HG02973 (cell line): Measurements from ENCODE around the gene CYP2A7.
"Not testable (repeated sequence)": the region's sequence is repeated elsewhere in the genome, so short reads cannot be mapped to it uniquely, and the experiment has no call there.

Experiments
- ATAC-seq: cut with Tn5 transposase; IDR thresholded peaks from one replicate; pipeline ENCODE4 v1.9.1; 2021; ENCODE audit warnings: moderate library complexity; ENCODE audit not compliant: unreplicated experiment

Gene CYP2A7

DNA sequence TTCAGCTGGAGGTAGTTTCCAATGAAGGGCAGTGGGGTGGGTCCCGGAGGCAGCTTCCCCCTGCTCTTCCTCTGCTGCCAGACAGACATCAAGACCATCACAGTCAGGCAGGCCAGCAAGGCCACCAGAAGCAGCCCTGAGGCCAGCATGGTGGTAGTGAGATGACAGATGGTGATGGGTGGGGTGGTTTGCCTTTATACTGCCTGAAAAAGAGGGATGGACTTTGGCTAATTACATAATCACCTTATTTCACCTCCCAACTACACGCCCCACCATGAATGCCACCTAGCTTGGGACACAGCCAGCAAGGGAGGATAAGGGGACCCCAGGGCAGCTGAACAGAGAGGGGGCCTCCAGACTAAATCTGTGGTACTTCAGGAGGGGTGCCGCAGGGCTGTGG lies at the start of gene CYP2A7:
TSS of gene CYP2A7 (minus strand) at position 170 of the 400 bp plus-strand sequence. CDS start at position 149, 21 bp downstream.
- not testable (repeated sequence) for ATAC-seq

DNA sequence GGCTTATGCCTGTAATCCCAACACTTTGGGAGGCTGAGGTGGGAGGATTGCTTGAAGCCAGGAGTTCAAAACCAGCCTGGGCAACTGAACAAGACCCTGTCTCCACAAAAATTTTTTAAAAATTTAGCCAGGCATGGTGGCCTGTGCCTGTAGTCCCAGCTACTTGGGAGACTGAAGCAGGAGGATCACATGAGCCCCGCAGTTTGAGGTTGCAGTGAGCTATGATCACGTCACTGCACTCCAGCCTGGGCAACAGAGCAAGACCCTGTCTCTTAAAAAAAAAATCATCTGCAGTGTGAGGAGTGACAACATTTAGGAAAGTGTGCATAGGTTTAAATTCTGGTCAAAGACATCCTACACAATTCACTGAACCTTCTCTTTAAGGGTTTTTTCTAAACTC lies 48.8 kb upstream of the CYP2A7 start:
- ATAC-seq: not testable (repeated sequence)

DNA sequence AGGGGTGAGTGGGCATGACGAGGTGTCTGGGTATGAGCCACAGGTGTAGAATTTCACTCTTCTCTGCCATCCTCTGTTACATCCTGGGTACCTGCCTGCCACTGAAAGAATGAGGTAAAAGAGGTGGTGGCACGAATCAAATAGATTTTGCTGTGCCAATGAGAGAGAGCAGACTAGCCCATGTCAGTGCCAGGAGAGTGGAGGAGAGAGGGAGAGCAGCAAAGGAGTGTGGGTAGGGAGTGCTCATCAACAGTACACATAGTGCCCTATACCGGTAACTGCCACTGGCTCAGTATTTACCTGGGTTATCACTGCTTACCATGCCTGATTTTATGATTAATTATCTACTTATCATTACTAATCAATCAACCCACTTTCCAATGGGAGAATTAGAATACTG lies 47.9 kb upstream of the CYP2A7 start:
- ATAC-seq: not testable (repeated sequence)

GRCh38 chr19:40928850-40929249 lies 46.8 kb upstream of the CYP2A7 start:
- no peak for ATAC-seq

- ATAC-seq: no peak
These were observed 45.5 kb upstream of the CYP2A7 start for GRCh38 chr19:40927567-40927966.

- not testable (repeated sequence) for ATAC-seq
These were observed 44.2 kb upstream of the CYP2A7 start for GRCh38 chr19:40926276-40926675.

GRCh38 chr19:40923934-40924391 lies 41.9 kb upstream of the CYP2A7 start:
- no peak for ATAC-seq

DNA sequence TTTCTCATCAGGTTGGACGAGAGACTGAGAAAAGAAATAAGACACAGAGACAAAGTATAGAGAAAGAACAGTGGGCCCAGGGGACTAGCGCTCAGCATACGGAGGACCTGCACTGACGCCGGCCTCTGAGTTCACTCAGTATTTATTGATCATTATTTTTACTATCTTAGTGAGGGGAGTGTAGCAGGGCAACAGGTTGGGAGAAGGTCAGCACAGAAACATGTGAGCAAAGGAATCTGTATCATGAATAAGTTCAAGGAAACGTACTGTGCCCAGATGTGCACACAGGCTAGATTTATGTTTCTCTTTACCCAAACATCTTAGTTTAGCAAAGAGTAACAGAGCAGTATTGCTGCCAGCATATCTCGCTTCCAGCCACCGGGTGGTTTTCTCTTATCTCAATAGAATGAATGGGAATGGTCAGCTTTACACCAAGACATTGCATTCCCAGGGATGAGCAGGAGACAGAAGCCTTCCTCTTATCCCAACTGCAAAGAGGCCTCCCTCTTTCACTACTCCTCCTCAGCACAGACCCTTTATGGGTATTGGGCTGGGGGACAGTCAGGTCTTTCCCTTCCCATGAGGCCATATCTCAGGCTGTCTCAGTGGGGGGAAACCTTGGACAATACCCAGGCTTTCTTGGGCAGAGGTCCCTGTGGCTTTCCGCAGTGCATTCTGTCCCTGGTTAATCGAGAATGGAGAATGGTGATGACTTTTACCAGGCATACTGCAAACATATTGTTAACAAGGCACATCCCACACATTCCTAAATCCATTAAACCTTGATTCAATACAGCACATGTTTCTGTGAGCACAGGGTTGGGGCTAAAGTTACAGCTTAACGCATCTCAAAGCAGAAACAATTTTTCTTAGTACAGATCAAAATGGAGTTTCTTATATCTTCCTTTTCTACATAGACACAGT lies 40.5 kb upstream of the CYP2A7 start:
- not testable (repeated sequence) for ATAC-seq

DNA sequence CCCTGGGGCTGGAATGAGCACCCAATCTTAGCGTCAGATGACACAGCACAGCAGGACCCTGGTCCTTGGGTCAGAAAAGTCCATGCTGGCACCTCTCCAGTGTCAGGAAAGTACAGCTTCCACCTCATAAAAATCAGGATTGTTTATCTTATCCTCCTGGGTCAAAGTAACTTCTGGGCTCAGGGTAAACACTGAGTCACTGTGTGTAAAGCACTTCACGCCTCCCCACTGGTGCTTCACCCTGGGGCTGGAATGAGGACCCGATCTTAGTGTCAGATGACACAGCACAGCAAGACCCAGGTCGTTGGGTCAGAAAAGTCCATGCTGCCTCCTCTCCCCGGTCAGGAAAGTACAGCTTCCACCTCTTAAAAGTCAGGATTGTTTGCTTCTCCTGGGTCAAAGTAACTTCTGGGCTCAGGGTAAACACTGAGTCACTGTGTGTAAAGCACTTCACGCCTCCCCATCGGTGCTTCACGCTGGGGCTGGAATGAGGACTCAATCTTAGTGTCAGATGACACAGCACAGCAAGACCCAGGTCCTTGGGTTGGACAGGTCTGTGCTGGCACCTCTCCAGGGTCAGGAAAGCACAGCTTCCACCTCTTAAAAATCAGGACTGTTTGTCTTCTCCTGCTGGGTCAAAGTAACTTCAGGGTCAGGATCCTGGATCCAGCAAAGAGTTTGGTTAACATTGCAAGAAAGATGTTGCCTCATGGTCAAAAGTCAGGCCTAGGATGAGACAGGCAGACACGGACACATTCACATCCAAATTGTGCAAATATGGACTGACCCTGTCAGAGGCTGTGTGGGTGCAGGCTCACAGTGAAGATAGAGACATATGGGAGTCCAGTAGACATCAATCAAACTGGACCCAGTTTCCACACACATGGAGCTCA lies 39.2 kb upstream of the CYP2A7 start:
- no peak for ATAC-seq

GRCh38 chr19:40920300-40921004 lies 38.4 kb upstream of the CYP2A7 start:
- ATAC-seq: no peak

DNA sequence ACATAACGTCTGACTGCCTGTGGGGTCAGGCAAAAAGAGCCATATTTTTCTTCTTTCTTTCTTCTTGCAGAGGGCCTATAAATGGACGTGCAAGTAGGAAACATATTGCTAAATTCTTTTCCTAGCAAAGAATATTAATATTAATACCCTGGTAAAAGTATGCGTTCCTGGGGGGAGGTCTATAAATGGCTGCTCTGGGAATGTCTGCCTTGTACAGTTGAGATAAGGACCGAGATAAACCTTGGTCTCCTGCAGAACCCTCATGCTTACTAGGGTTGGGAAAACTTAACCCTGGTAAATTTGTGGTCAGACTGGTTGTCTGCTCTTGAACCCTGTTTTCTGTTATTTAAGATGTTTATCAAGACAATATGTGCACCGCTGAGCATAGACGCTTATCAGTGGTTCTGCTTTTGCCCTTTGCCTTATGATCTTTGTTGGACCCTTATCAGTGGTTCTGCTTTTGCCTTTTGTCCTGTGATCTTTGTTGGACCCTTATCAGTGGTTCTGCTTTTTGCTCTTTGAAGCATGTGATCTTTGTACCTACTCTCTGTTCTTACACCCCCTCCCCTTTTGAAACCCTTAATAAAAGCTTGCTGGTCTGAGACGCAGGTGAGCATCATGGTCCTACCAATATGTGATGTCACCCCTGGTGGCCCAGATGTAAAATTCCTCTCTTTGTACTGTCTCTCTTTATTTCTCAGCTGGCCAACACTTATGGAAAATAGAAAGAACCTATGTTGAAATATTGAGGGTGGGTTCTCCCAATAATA lies 37.7 kb upstream of the CYP2A7 start:
- not testable (repeated sequence) for ATAC-seq

- ATAC-seq: not testable (repeated sequence)
These were observed 36.3 kb upstream of the CYP2A7 start for GRCh38 chr19:40918303-40918702.

DNA sequence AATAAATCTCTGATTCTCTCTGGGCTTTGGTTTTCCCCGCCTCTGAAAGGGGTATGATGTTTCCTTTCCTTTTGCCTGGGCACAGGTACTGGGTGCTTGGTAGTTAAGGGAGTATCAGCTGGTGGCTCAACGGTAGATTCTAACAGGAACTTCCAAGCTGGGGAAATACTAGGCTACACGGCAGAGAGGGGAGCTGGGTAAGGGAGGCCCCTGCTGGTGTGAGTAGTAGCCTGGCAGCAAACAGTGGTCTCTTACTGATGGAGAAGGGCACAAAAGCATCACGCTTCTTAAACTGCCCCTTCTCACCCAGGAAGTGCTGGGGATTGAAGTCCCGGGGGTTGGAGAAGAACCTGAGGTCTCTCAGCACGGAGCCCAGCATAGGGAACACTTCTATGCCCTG lies 26.9 kb upstream of the CYP2A7 start:
- no peak for ATAC-seq

DNA sequence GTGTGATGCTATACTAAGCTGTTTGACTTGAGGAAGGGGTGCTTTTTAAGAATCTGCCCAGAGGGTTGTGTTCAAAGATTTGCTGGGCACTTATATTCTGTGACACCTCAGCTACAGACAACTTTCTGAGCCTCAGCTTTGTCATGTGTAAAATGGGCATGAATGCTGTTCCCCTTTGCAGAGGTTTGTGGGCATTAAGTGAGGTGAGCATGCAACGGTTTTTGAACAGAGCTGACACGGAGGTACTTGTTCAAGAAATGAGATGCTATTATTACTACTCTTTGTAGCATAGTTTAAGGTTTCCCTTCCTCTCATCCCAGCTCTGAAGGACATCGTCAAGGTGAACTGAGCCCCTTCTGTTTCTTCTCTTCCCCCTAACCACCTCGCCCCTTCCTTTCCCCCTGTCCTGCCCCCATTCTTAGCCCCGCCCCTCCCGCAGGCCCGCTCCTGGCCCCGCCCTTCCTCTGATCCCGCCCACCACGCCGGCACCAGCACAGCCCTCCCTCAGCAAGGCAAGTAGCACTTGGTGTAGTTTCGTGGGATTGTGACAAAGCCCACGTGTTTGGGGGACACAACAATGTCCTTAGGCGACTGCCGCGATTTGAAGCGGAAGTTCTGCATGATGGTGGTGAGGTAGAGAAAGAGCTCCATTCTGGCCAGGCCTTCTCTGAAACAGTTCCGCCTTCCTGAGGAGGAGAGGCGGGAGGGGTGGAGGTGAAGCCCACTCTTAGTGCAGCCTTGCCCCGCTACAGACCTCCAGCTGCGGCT lies 26.1 kb upstream of the CYP2A7 start:
- no peak for ATAC-seq

DNA sequence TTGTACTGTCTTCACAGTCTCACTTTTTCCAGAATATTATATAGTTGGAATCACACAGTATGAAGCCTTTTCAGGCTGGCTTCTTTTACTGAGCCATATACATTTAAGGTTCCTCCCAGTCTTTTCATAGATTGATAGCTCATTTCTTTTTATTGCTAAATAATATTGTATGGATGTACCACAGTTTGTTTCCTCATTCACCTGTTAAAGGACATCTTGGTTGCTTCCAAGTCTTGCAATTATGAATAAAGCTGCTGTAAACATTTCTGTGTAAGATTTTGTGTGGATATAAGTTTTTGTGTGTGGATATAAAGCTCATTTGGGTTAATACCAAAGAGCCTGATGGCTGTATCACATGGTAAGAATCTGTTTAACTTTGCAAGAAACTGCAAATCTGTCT lies 24.5 kb upstream of the CYP2A7 start:
- no peak for ATAC-seq

DNA sequence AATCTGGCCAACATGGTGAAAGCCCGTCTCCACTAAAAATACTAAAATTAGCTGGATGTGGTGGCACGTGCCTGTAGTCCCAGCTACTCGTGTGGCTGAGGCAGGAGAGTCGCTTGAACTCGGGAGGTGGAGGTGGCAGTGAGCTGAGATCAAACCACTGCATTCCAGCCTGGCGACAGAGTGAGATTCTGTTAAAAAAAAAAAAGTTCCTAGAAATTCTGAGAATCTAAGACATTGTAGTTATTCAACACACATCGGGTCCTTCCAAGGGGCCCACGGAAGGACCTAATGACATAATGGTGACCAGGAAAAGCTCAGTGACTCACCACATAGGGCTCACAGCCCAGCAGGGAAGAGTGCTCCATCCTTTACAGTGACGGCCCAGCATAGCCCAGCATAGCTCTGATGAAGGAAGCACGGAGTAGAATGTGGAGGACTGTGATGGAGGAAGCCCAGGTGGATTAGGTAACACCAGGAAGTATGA lies 22.7 kb upstream of the CYP2A7 start:
- ATAC-seq: not testable (repeated sequence)

GRCh38 chr19:40901975-40902750 lies 20.1 kb upstream of the CYP2A7 start:
- ATAC-seq: not testable (repeated sequence)

DNA sequence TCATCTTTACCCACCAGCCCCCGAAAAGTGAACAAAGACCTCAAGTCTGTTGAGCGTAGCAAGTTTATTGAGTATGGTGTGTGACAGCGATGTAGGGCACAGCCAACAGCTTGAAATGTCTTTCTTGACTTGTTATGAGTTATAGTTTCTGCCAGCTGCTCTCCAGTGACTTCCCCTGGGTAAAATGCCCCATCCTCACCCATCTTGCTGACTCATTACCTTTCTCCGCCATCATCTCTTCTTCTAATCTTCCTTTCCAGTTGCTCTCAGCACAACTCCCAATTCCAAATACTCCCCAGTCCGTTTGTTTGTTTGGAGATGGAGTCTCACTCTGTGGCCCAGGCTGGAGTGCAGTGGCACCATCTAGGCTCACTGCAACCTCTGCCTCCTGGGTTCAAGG lies 18.5 kb upstream of the CYP2A7 start:
- not testable (repeated sequence) for ATAC-seq
